HL-60 (cell line): ENCODE measurements around the gene GNG4.

Experiments used
- DNase-seq, 2 experiments: peaks; one replicate each; pipeline ENCODE4 v3.0.0-alpha.2; 2010 to 2020; ENCODE audit warnings: low read depth in 1 of 2, low spot score in 1 of 2
- H3K27ac ChIP-seq: fragments of 250-450 bp; sonication (Bioruptor Pico); replicated peaks from 2 replicates; pipeline ENCODE4 v1.5.1; 2020; ENCODE audit warnings: mild to moderate bottlenecking, moderate library complexity
- H3K27me3 ChIP-seq: fragments of 250-450 bp; sonication (Bioruptor Pico); 2 replicates; pipeline ENCODE4 v1.5.1; 2021; ENCODE audit warnings: mild to moderate bottlenecking, moderate library complexity; ENCODE audit not compliant: insufficient read depth, poor library complexity, severe bottlenecking
- H3K4me3 ChIP-seq: replicated peaks from 2 replicates; pipeline ENCODE4 v1.5.1; 2011; ENCODE audit warnings: mild to moderate bottlenecking, control low read depth, low read length; ENCODE audit not compliant: insufficient read depth
- CTCF ChIP-seq: IDR thresholded peaks from one replicate; pipeline ENCODE4 v1.5.1; 2011; ENCODE audit warnings: low read length, control low read depth, inconsistent platforms; ENCODE audit not compliant: insufficient read depth
- GABPA ChIP-seq: IDR thresholded peaks from 2 replicates; pipeline ENCODE4 v1.6.1; 2012; ENCODE audit warnings: low read depth
- POLR2AphosphoS5 ChIP-seq: IDR thresholded peaks from 2 replicates; pipeline ENCODE4 v1.6.1; 2012; ENCODE audit warnings: low read depth
- REST ChIP-seq: IDR thresholded peaks from 2 replicates; pipeline ENCODE4 v1.6.1; 2012; ENCODE audit warnings: low read depth; ENCODE audit not compliant: insufficient replicate concordance
- SPI1 ChIP-seq: IDR thresholded peaks from 2 replicates; pipeline ENCODE4 v1.6.1; 2012; ENCODE audit warnings: low read depth, mild to moderate bottlenecking, borderline replicate concordance

GNG4 gene

GRCh38 chr1:235661568-235661967 is 12.0 kb upstream of the GNG4 start:
- DNase-seq = no peak
- Histone ChIP-seq H3K27ac (no peak overlapping the region), H3K4me3 (no peak overlapping the region), H3K27me3 (no peaks in the 10 kb centered on the region)
- TF ChIP-seq POLR2AphosphoS5 = no peak
- no peak for TF ChIP-seq REST

- no peak for DNase-seq
- no peaks in the 10 kb centered on the region for H3K27me3 ChIP-seq
- H3K27ac ChIP-seq = no peak overlapping the region
- TF ChIP-seq GABPA (no peak), CTCF (no peak), SPI1 (no peak), POLR2AphosphoS5 (no peak; the same call in none of the 2 replicates), REST (no peak)
- H3K4me3 ChIP-seq = no peak overlapping the region
Observed at GRCh38 chr1:235659186-235659771, 9.7 kb upstream of the GNG4 start.

GRCh38 chr1:235657747-235658526 is 8.4 kb upstream of the GNG4 start:
- no peak for TF ChIP-seq REST
- peak in 1 of 2 experiments; percentile 18 for DNase-seq
- H3K27me3 ChIP-seq = no peaks in the 10 kb centered on the region
- no peak overlapping the region for H3K27ac ChIP-seq
- no peak overlapping the region for H3K4me3 ChIP-seq

- Histone ChIP-seq H3K27ac (no peak overlapping the region), H3K4me3 (no peak overlapping the region), H3K27me3 (peaks cover 4% of the 10 kb centered on the region)
- DNase-seq = no peak
- TF ChIP-seq CTCF = no peak
- no peak for TF ChIP-seq SPI1
- TF ChIP-seq GABPA = no peak
- TF ChIP-seq REST = no peak
- no peak for TF ChIP-seq POLR2AphosphoS5
Observed at GRCh38 chr1:235657269-235657668, 7.7 kb upstream of the GNG4 start.
